K562 (cell line): ENCODE results near the gene DUSP28. TPM values are rescaled to one million over a fixed set of nuclear protein-coding genes. Genes with fewer than 3 reads are reported as not detected.
A peak's percentile ranks its signal among the peaks of the same experiment; 100 is the strongest.

Source experiments
- ATAC-seq: fragments of 200-7000 bp; cut with Tn5 transposase; 3 replicates; pipeline ENCODE4 v1.9.1; 2020; ENCODE audit warnings: moderate library complexity
- BruUV-seq: library from RNA; stranded (reverse); fragments of 400-500 nt; replicated peaks from 2 replicates; lab custom pipeline; 2021; lab: Mats Ljungman, UMichigan
- CTCF ChIA-PET: fragments of 300-600 bp; formaldehyde crosslinking; extraction: SDS; loops from one replicate; lab custom pipeline; 2021; ENCODE audit warnings: low intra/inter-chr PET ratio; lab: Yijun Ruan, JAX
- POLR2A ChIA-PET: fragments of 300-600, 350-650 bp; sonication (Branson Sonifier 250); formaldehyde crosslinking; extraction: SDS; loops from one replicate; lab custom pipeline; 2021; ENCODE audit warnings: antibody characterized with exemption, inconsistent platforms; lab: Yijun Ruan, JAX
- DNase-seq, 4 experiments: peaks; one replicate each; pipeline versions ENCODE4 v3.0.0 to v3.0.0-alpha.2; 2011 to 2018; ENCODE audit warnings: low spot score in 3 of 4, mixed read lengths in 3 of 4; ENCODE audit errors: extremely low read depth in 1 of 4
- FAIRE-seq: peaks from 2 replicates; lab custom pipeline; 2011; peaks lifted over from hg19 to GRCh38; lab: Jason Lieb, UNC
- H2AFZ ChIP-seq: 2 replicates; pipeline ENCODE4 v1.6.0; 2011; ENCODE audit warnings: low read depth, low read length, control low read depth, inconsistent platforms
- H3K27ac ChIP-seq: fragments of 200-600 bp; 3 replicates; pipeline ENCODE4 v1.8.0; 2011; ENCODE audit warnings: low read depth, mild to moderate bottlenecking, control low read depth, inconsistent platforms, low read length, moderate library complexity, mixed read lengths; ENCODE audit errors: extremely low read depth
- H3K27me3 ChIP-seq, 2 experiments: fragments of 300-600 bp in 1 of 2; 2 replicates in 1 of 2; 3 replicates in 1 of 2; pipeline versions ENCODE4 v1.6.0 to v1.8.0; 2011; ENCODE audit warnings: inconsistent platforms in 2 of 2, low read length in 2 of 2, mild to moderate bottlenecking in 1 of 2, mixed read lengths in 1 of 2, moderate library complexity in 1 of 2; ENCODE audit not compliant: control insufficient read depth in 2 of 2, insufficient read depth in 2 of 2
- H3K36me3 ChIP-seq: fragments of 300-600 bp; 3 replicates; pipeline ENCODE4 v1.8.0; 2011; ENCODE audit warnings: mild to moderate bottlenecking, low read length, inconsistent platforms; ENCODE audit not compliant: control insufficient read depth, insufficient read depth
- H3K4me1 ChIP-seq, 2 experiments: fragments of 200-600 bp in 1 of 2; replicated peaks in 1 of 2; 2 replicates in 1 of 2; 3 replicates in 1 of 2; pipeline versions ENCODE4 v1.5.1 to v1.8.0; 2011; ENCODE audit warnings: inconsistent platforms in 2 of 2, low read length in 2 of 2, mild to moderate bottlenecking in 1 of 2, mixed read lengths in 1 of 2, moderate library complexity in 1 of 2; ENCODE audit not compliant: control insufficient read depth in 2 of 2, insufficient read depth in 2 of 2
- H3K4me2 ChIP-seq: 2 replicates; pipeline ENCODE4 v1.6.1; 2011; ENCODE audit warnings: low read length, control low read depth, inconsistent platforms, mixed read lengths; ENCODE audit not compliant: insufficient read depth
- H3K4me3 ChIP-seq: fragments of 200-600 bp; sonication (generic), shearing (Covaris generic); 2 replicates; pipeline ENCODE4 v1.5.1; 2016; ENCODE audit warnings: control low read depth, inconsistent platforms
- H3K79me2 ChIP-seq: fragments of 200-600 bp; 3 replicates; pipeline ENCODE4 v1.8.0; 2011; ENCODE audit warnings: low read length, inconsistent platforms; ENCODE audit not compliant: control insufficient read depth, insufficient read depth
- H3K9ac ChIP-seq, 2 experiments: 2 replicates each; pipeline versions ENCODE4 v1.6.0 to v1.6.1; 2011; ENCODE audit warnings: low read depth in 2 of 2, low read length in 2 of 2, control low read depth in 1 of 2, inconsistent platforms in 1 of 2, mild to moderate bottlenecking in 1 of 2, mixed read lengths in 1 of 2; ENCODE audit not compliant: insufficient read depth in 1 of 2
- H3K9me1 ChIP-seq: one replicate; pipeline ENCODE4 v1.6.0; 2011; ENCODE audit warnings: inconsistent platforms, mild to moderate bottlenecking, low read length, moderate library complexity; ENCODE audit not compliant: control insufficient read depth, insufficient read depth
- H3K9me3 ChIP-seq: replicated peaks from 2 replicates; pipeline ENCODE4 v1.5.1; 2011; ENCODE audit warnings: low read depth, low read length, inconsistent platforms; ENCODE audit not compliant: control insufficient read depth, insufficient read depth
- H4K20me1 ChIP-seq: replicated peaks from 2 replicates; pipeline ENCODE4 v1.6.1; 2011; ENCODE audit warnings: low read length, inconsistent platforms, mixed read lengths; ENCODE audit not compliant: control insufficient read depth, insufficient read depth
- CBX8 ChIP-seq: fragments of 200-600 bp; sonication (generic); IDR thresholded peaks from 2 replicates; pipeline ENCODE4 v1.6.1; 2012; ENCODE audit warnings: borderline replicate concordance, mixed run types, low read depth, mild to moderate bottlenecking, moderate library complexity, mixed read lengths, low read length, control low read depth, inconsistent platforms; ENCODE audit not compliant: poor library complexity, severe bottlenecking; ENCODE audit errors: extremely low read depth
- MAFK ChIP-seq: IDR thresholded peaks from 2 replicates; pipeline ENCODE4 v1.6.1; 2011; ENCODE audit warnings: low read length, improper control_type of control experiment
- PPARD ChIP-seq: fragments of 250-450 bp; sonication (Bioruptor Pico); IDR thresholded peaks from 2 replicates; pipeline ENCODE4 v1.8.0; 2022; ENCODE audit warnings: inconsistent platforms, mild to moderate bottlenecking, moderate library complexity
- SUPT5H ChIP-seq: fragments of 450-650 bp; IDR thresholded peaks from 2 replicates; pipeline ENCODE4 v1.6.1; 2016
- ZBED1 ChIP-seq: IDR thresholded peaks from 2 replicates; pipeline ENCODE4 v1.6.1; 2014
- ZBTB7A ChIP-seq: IDR thresholded peaks from 2 replicates; pipeline ENCODE4 v1.6.1; 2011; ENCODE audit warnings: low read depth, mild to moderate bottlenecking, low read length, moderate library complexity, borderline replicate concordance; ENCODE audit not compliant: control insufficient read depth
- WGBS: fragments of 100-300 bp; shearing (Covaris generic); methylation state at CpG from one replicate; pipeline ENCODE4 v1.1.6; 2016; ENCODE audit warnings: low coverage, mixed read lengths; ENCODE audit not compliant: insufficient coverage; ENCODE audit errors: missing lambda C conversion rate; 5-methylcytosine and 5-hydroxymethylcytosine counted together
- in situ Hi-C: fragments of 300-500 bp; cut with MboI; formaldehyde crosslinking; loops from 4 replicates; pipeline ENCODE4 v1.15.0; 2018; ENCODE audit warnings: inconsistent platforms, mixed read lengths
- intact Hi-C: fragments of 100-400 bp; cut with micrococcal nuclease; formaldehyde crosslinking; loops from 2 replicates; pipeline ENCODE4 v1.14.2; 2022
- polyA plus RNA-seq, 8 experiments: library from polyadenylated mRNA; depleted of rRNA in 4 of 8; stranded (reverse) in 5 of 8; unstranded in 3 of 8; fragments of >200 nt; fragmentation: Nextera tagmentation in 2 of 8; fragmentation: Illumina TruSeq in 1 of 8; extraction: Ambion mirVana in 2 of 8; extraction: Trizol in 1 of 8; gene quantifications; 2 replicates each; pipeline versions ENCODE4 v1.2.1 to v1.2.3, GENCODE V29; 2011 to 2014; ENCODE audit warnings: inconsistent platforms in 1 of 8, missing spikeins in 1 of 8
- total RNA-seq, 7 experiments: library from RNA; depleted of rRNA in 6 of 7; stranded (reverse); fragments of >200 nt in 6 of 7; fragmentation: Illumina TruSeq in 2 of 7; extraction: Trizol in 2 of 7; gene quantifications; 2 replicates each; pipeline versions ENCODE4 v1.2.1 to v1.2.3, GENCODE V29; 2011 to 2021; ENCODE audit warnings: low replicate concordance in 1 of 7

The DUSP28 gene
- total and polyA plus RNA-seq, 9 of the 15 experiments (the other 6 are each of a cell fraction or from before 2014, with no cell fraction given): 2.8 to 8.1 (median 4.2) TPM

GRCh38 chr2:240526521-240526920, 33.6 kb upstream of the DUSP28 start:
- no peaks in the 10 kb centered on the region for H4K20me1 ChIP-seq
- no peaks in the 10 kb centered on the region; the same call in 2 of the 3 replicates for H3K79me2 ChIP-seq
- H3K9me1 ChIP-seq: no peaks in the 10 kb centered on the region
- intact Hi-C loops: no loop called here
- H3K27ac ChIP-seq: no peak overlapping the region
- no peaks in the 10 kb centered on the region; a peak in 1 of 5 replicates for H3K4me1 ChIP-seq
- in situ Hi-C loops: no loop called here
- H3K4me2 ChIP-seq: no peak overlapping the region
- CTCF ChIA-PET: no interaction called here
- peaks cover 54% of the 10 kb centered on the region; the same call in 2 of the 3 replicates for H3K36me3 ChIP-seq
- no TSS peak for BruUV-seq
- TF ChIP-seq ZBTB7A (no peak), CBX8 (no peak), ZBED1 (no peak), PPARD (CRISPR knock-in tag) (no peak)
- DNase-seq (no peak), ATAC-seq (no peak), FAIRE-seq (no peak)
- H3K27me3 ChIP-seq: no peaks in the 10 kb centered on the region
- WGBS: 97% methylated on average over 3 of the region's 4 CpGs
- peaks cover 18% of the 10 kb centered on the region for H3K9me3 ChIP-seq
- no peak overlapping the region for H2AFZ ChIP-seq
- no peak overlapping the region for H3K9ac ChIP-seq
- H3K4me3 ChIP-seq: no peak overlapping the region
- POLR2A ChIA-PET: no interaction called here

DNA sequence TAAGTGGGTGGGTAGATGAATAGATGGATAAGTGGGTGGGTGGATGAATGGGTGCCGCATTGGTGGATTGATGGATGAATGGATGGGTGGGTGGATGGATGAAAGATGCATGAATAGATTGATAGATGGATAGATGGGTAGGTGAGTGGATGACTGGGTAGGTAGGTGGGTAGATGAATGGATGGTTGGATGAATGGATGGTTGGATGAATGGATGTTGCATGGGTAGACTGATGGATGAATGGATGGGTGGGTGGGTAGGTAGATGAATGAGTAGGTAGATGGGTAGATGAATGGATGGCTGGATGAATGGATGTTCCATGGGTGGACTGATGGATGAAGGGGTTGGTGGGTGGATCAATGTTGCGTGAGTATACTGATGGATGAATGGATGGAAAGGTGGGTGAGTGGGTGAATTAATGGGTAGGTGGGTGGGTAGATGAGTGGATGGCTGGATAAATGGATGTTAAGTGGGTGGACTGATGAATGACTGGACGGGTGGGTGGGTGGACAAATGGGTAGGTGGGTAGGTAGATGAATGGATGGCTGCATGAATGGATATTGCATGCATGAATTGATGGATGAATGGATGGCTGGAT, 32.9 kb upstream of the DUSP28 start:
- ATAC-seq: no peak
- CTCF ChIA-PET: no interaction called here
- no peak for DNase-seq
- WGBS: 95% methylated on average over 2 of the region's 3 CpGs
- intact Hi-C loops: no loop called here
- Histone ChIP-seq H3K36me3 (peaks cover 52% of the 10 kb centered on the region; the same call in 2 of the 3 replicates), H3K4me1 (no peaks in the 10 kb centered on the region; a peak in 1 of 5 replicates), H3K79me2 (no peaks in the 10 kb centered on the region; the same call in 2 of the 3 replicates), H3K4me3 (no peak overlapping the region), H3K9me1 (no peaks in the 10 kb centered on the region), H4K20me1 (no peaks in the 10 kb centered on the region), H3K9me3 (peaks cover 19% of the 10 kb centered on the region), H3K27ac (no peak overlapping the region), H2AFZ (no peak overlapping the region), H3K9ac (no peak overlapping the region), H3K27me3 (no peaks in the 10 kb centered on the region), H3K4me2 (no peak overlapping the region)
- FAIRE-seq: no peak
- in situ Hi-C loops: no loop called here
- BruUV-seq: no TSS peak
- POLR2A ChIA-PET: no interaction called here
- TF ChIP-seq MAFK (no peak), SUPT5H (peak; percentile 22; the same call in 1 of the 2 replicates)
